Stomach (tissue), 4 donors: ENCODE results near the gene IBA57.

Experiments
- EP300 ChIP-seq: sonication (generic); formaldehyde crosslinking; IDR thresholded peaks from one replicate; pipeline ENCODE4 v1.6.1; 2017; ENCODE audit warnings: antibody characterized with exemption
- POLR2A ChIP-seq, 4 donors: fragments of 450-650 bp; IDR thresholded peaks; one replicate each; pipeline ENCODE4 v1.6.1; 2016; ENCODE audit warnings: antibody characterized with exemption in 4 of 4, control low read depth in 2 of 4, mild to moderate bottlenecking in 1 of 4, moderate library complexity in 1 of 4
- POLR2AphosphoS5 ChIP-seq, 3 donors: sonication (generic); formaldehyde crosslinking; IDR thresholded peaks; one replicate each; pipeline ENCODE4 v1.6.1; 2016; ENCODE audit warnings: antibody characterized with exemption in 3 of 3
- TF ChIP-seq, protein P1 (sequence below), 7 experiments: fragments of 450-650 bp in 4 of 7; fragments of 200-600 bp in 3 of 7; sonication (generic) in 3 of 7; IDR thresholded peaks; one replicate each; pipeline ENCODE4 v1.5.1; 2016 to 2019; ENCODE audit warnings: antibody characterized with exemption in 7 of 7, control low read depth in 2 of 7, mild to moderate bottlenecking in 1 of 7

DNA sequence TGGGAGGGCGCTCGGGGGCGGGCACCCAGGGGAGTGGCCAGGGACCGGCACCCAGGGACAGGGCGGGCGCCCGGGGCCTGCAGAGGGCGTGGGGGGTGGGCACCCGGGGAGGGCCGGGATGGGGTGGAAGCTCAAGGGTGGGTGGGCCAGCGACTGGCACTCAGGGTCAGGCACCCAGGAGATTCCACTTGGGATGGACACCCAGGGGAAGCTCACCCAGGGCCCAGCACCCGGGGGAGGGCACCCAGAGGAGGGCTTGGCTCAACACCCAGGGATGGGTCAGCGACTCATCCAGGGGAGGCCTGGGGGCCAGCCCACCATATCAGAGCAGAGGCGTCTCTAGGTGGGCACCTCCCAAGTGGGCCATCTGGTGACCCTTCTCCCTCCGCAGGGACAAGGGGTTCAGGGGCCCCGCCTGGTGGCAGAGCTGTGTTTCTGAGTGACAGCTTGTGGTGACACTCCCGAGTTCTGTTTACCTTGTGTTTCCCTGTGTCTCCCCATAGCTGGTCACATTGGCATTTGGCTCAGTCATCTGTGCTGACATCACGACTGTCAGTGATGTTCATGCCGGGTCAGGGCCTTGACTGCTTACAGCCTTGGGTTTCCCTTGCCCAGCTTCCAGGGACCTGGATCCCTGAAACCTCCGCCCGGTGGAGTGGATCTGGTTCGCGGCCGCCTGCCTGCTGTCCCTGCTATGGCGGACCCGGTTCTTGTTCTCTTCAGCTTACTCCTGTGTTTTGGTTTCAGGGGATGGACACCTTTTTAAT is 749 bp downstream of the IBA57 start:
- TF ChIP-seq POLR2A (IDR thresholded peaks at IDR 0.05) (no peak), POLR2AphosphoS5 (IDR thresholded peaks at IDR 0.05) (peak in 1 of 3 donors; percentile 9), EP300 (no peak)
- TF ChIP-seq, protein P1, sequence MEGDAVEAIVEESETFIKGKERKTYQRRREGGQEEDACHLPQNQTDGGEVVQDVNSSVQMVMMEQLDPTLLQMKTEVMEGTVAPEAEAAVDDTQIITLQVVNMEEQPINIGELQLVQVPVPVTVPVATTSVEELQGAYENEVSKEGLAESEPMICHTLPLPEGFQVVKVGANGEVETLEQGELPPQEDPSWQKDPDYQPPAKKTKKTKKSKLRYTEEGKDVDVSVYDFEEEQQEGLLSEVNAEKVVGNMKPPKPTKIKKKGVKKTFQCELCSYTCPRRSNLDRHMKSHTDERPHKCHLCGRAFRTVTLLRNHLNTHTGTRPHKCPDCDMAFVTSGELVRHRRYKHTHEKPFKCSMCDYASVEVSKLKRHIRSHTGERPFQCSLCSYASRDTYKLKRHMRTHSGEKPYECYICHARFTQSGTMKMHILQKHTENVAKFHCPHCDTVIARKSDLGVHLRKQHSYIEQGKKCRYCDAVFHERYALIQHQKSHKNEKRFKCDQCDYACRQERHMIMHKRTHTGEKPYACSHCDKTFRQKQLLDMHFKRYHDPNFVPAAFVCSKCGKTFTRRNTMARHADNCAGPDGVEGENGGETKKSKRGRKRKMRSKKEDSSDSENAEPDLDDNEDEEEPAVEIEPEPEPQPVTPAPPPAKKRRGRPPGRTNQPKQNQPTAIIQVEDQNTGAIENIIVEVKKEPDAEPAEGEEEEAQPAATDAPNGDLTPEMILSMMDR (IDR thresholded peaks at IDR 0.05), result peak in 2 of 7 experiments; percentile 32 to 37
